Keratinocyte (primary cell): Measurements from ENCODE around the gene PACS2. TPM values are rescaled to one million over a fixed set of nuclear protein-coding genes. Genes with fewer than 3 reads are reported as not detected.

ENCODE experiments used
- DNase-seq: peaks from one replicate; pipeline ENCODE4 v3.0.0-alpha.2; 2011; ENCODE audit warnings: low read depth, missing footprints, low spot score
- FAIRE-seq: peaks from 2 replicates; lab custom pipeline; 2011; peaks lifted over from hg19 to GRCh38; lab: Jason Lieb, UNC
- H2AFZ ChIP-seq: 2 replicates; pipeline ENCODE4 v1.6.0; 2012; ENCODE audit warnings: low read length, control low read depth, inconsistent platforms; ENCODE audit not compliant: control insufficient read depth
- H3K27ac ChIP-seq: 2 replicates; pipeline ENCODE4 v1.5.1; 2011; ENCODE audit warnings: low read length; ENCODE audit not compliant: control insufficient read depth, insufficient read depth
- H3K27me3 ChIP-seq: 3 replicates; pipeline ENCODE4 v1.6.0; 2011; ENCODE audit warnings: low read length; ENCODE audit not compliant: control insufficient read depth, insufficient read depth; ENCODE audit errors: extremely low read depth
- H3K36me3 ChIP-seq, 2 experiments: 2 replicates in 1 of 2; 3 replicates in 1 of 2; pipeline ENCODE4 v1.5.1; 2011; ENCODE audit warnings: low read length in 2 of 2, mild to moderate bottlenecking in 1 of 2; ENCODE audit not compliant: control insufficient read depth in 2 of 2, insufficient read depth in 2 of 2; ENCODE audit errors: extremely low read depth in 1 of 2
- H3K4me1 ChIP-seq: 3 replicates; pipeline ENCODE4 v1.5.1; 2011; ENCODE audit warnings: low read length; ENCODE audit not compliant: control insufficient read depth, insufficient read depth; ENCODE audit errors: extremely low read depth
- H3K4me2 ChIP-seq: 3 replicates; pipeline ENCODE4 v1.6.0; 2011; ENCODE audit warnings: low read depth, low read length; ENCODE audit not compliant: control insufficient read depth, insufficient read depth; ENCODE audit errors: extremely low read depth
- H3K4me3 ChIP-seq, 3 experiments: fragments of 200-600 bp in 1 of 3; sonication (generic) in 1 of 3; 2 replicates in 2 of 3; 3 replicates in 1 of 3; pipeline ENCODE4 v1.5.1; 2011 to 2016; ENCODE audit warnings: low read length in 3 of 3, mild to moderate bottlenecking in 3 of 3, control low read depth in 2 of 3, inconsistent platforms in 1 of 3, low read depth in 1 of 3, mixed read lengths in 1 of 3, mixed run types in 1 of 3, moderate library complexity in 1 of 3; ENCODE audit not compliant: control insufficient read depth in 2 of 3, insufficient read depth in 2 of 3; ENCODE audit errors: extremely low read depth in 1 of 3
- H3K79me2 ChIP-seq: 2 replicates; pipeline ENCODE4 v1.6.0; 2012; ENCODE audit warnings: low read length; ENCODE audit not compliant: control insufficient read depth, insufficient read depth
- H3K9ac ChIP-seq: 3 replicates; pipeline ENCODE4 v1.6.0; 2011; ENCODE audit warnings: low read length; ENCODE audit not compliant: control insufficient read depth, insufficient read depth; ENCODE audit errors: extremely low read depth
- H3K9me1 ChIP-seq: 3 replicates; pipeline ENCODE4 v1.6.0; 2011; ENCODE audit warnings: low read length; ENCODE audit not compliant: control insufficient read depth, insufficient read depth; ENCODE audit errors: extremely low read depth
- H3K9me3 ChIP-seq: 2 replicates; pipeline ENCODE4 v1.5.1; 2012; ENCODE audit warnings: low read depth, low read length; ENCODE audit not compliant: control insufficient read depth
- H4K20me1 ChIP-seq: 3 replicates; pipeline ENCODE4 v1.6.0; 2011; ENCODE audit warnings: low read length; ENCODE audit not compliant: control insufficient read depth, insufficient read depth; ENCODE audit errors: extremely low read depth
- EZH2 ChIP-seq: IDR thresholded peaks from one replicate; pipeline ENCODE4 v1.6.1; 2012; ENCODE audit warnings: inconsistent platforms, mild to moderate bottlenecking, low read length, moderate library complexity
- dilution Hi-C: fragments of 300-500 bp; cut with MboI; formaldehyde crosslinking; loops from one replicate; pipeline ENCODE4 v1.7.0; 2020; ENCODE audit warnings: low sequenced_read_pairs; ENCODE audit not compliant: extremely low pct_ligation_motif_present
- polyA plus RNA-seq, 5 experiments: library from polyadenylated mRNA; depleted of rRNA in 3 of 5; stranded (reverse) in 3 of 5; stranded (forward) in 1 of 5; unstranded in 1 of 5; fragments of >200 nt; gene quantifications; 1 replicate in 1 of 5; 2 replicates in 3 of 5; 3 replicates in 1 of 5; pipeline versions ENCODE4 v1.2.1 to v1.2.3, GENCODE V29; 2011 to 2012; ENCODE audit warnings: missing spikeins in 2 of 5, low read depth in 1 of 5, low replicate concordance in 1 of 5
- TF ChIP-seq, protein P1 (sequence below), 3 experiments: IDR thresholded peaks in 1 of 3; conservative IDR thresholded peaks in 1 of 3; optimal IDR thresholded peaks in 1 of 3; 2 replicates in 2 of 3; 3 replicates in 1 of 3; pipeline versions ENCODE3 to v1.5.1; 2011; ENCODE audit warnings: low read length in 3 of 3, mild to moderate bottlenecking in 3 of 3, moderate library complexity in 2 of 3, control low read depth in 1 of 3, inconsistent platforms in 1 of 3; ENCODE audit not compliant: insufficient read depth in 2 of 3; ENCODE audit errors: extremely low read depth in 1 of 3

PACS2 gene
- polyA plus RNA-seq, 1 donor (not counting 4 experiments of a cell fraction or from before 2014, with no cell fraction given) = 11.8 TPM

DNA sequence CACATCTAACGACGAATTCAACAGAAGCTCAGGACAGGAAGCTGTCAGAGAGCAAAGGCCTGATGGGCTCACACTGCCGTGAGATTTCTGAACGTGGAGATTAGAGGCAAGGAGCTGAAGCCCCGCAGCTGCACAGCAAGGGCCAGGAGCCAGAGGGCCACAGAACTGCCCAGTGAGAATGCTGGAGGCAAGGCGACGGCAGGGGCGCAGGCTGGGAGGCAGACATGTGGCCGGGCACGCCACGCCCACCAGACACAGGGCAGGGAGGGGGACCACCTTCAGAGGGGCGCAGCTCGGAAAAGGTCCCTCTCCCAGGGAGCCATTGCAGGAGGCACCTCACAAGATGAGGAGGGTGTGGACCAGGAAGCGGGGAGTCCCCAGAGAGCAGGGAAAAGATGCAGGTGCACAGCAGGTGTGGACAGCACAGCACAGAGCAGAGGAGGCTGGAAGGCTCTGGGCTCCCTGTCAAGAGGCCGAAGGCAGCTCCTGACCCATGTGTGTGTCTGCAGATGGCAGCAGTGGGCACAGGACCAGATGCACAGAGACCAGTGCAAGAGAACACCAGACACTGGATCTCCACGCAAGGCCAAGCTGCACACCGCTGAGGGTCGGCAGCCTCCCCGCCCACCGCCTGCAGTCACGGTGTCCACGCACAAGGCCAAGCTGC, 43.2 kb upstream of the PACS2 start:
- Histone ChIP-seq H3K4me1 (peaks cover 6% of the 10 kb centered on the region), H4K20me1 (peaks cover 2% of the 10 kb centered on the region), H3K9me1 (no peaks in the 10 kb centered on the region), H3K27me3 (no peaks in the 10 kb centered on the region), H3K9me3 (no peaks in the 10 kb centered on the region), H3K4me2 (no peak overlapping the region), H3K36me3 (peaks cover 0 to 5% of the 10 kb centered on the region in 2 experiments), H3K9ac (no peak overlapping the region), H3K4me3 (no peak overlapping the region), H2AFZ (no peak overlapping the region), H3K27ac (no peak overlapping the region), H3K79me2 (peaks cover 9% of the 10 kb centered on the region)
- DNase-seq (no peak), FAIRE-seq (no peak)
- TF ChIP-seq, protein P1, sequence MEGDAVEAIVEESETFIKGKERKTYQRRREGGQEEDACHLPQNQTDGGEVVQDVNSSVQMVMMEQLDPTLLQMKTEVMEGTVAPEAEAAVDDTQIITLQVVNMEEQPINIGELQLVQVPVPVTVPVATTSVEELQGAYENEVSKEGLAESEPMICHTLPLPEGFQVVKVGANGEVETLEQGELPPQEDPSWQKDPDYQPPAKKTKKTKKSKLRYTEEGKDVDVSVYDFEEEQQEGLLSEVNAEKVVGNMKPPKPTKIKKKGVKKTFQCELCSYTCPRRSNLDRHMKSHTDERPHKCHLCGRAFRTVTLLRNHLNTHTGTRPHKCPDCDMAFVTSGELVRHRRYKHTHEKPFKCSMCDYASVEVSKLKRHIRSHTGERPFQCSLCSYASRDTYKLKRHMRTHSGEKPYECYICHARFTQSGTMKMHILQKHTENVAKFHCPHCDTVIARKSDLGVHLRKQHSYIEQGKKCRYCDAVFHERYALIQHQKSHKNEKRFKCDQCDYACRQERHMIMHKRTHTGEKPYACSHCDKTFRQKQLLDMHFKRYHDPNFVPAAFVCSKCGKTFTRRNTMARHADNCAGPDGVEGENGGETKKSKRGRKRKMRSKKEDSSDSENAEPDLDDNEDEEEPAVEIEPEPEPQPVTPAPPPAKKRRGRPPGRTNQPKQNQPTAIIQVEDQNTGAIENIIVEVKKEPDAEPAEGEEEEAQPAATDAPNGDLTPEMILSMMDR (optimal IDR thresholded peaks at IDR 0.05 in 1 of 3, IDR thresholded peaks at IDR 0.05 in 1 of 3, conservative IDR thresholded peaks at IDR 0.05 in 1 of 3; ENCODE audit: extremely low read depth in 1 of 3, insufficient read depth in 2 of 3, low read length in 3 of 3) = peak in 1 of 3 experiments; percentile 3
- TF ChIP-seq EZH2 = no peak
- dilution Hi-C loops = no loop called here

DNA sequence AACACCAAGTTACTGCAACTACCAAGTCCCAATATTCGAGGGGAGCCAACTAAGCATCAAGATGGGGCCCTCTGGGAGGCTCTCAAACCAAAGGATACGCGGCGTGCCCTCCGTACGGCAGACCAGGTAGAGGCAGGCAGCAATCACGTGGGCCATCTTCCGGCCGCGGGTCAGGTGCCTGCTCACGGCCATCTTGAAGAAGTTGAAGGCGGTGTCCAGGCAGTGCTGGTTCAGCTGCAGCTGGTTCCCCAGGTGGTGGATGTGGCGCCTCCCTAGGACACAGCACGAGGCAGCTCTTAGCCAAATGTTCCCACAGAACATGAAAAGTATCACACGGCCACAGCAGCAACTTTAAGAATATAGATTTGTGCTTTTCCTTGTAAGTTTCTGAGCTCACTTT, 41.9 kb upstream of the PACS2 start:
- dilution Hi-C loops = no loop called here
- no peak for DNase-seq
- Histone ChIP-seq H3K9me3 (no peaks in the 10 kb centered on the region), H3K4me3 (no peak overlapping the region), H3K9ac (no peak overlapping the region), H3K36me3 (peaks cover 0 to 5% of the 10 kb centered on the region in 2 experiments), H3K9me1 (no peaks in the 10 kb centered on the region), H3K79me2 (peaks cover 9% of the 10 kb centered on the region), H4K20me1 (peaks cover 2% of the 10 kb centered on the region), H3K27me3 (no peaks in the 10 kb centered on the region), H3K4me2 (no peak overlapping the region), H3K4me1 (peaks cover 6% of the 10 kb centered on the region), H2AFZ (no peak overlapping the region), H3K27ac (no peak overlapping the region)
- TF ChIP-seq, protein P1 (optimal IDR thresholded peaks at IDR 0.05 in 1 of 3, IDR thresholded peaks at IDR 0.05 in 1 of 3, conservative IDR thresholded peaks at IDR 0.05 in 1 of 3; ENCODE audit: extremely low read depth in 1 of 3, insufficient read depth in 2 of 3, low read length in 3 of 3) = no peak
- no peak for TF ChIP-seq EZH2
- FAIRE-seq = no peak
